HL-60/S4 treated with retinoic acid at 250 ng/mL for 4 days and 3 days (cell line): Measurements from ENCODE around the gene TRMT6.

Experiments
- in situ Hi-C: fragments of 300-500 bp; cut with MboI; formaldehyde crosslinking; loops from 2 replicates; pipeline ENCODE4 v1.7.0; 2022; ENCODE audit warnings: low sequenced_read_pairs

The TRMT6 gene

GRCh38 chr20:5950271-5951031, at the start of gene TRMT6, which contains the start of gene MCM8:
Gene TRMT6 (minus strand): TSS chr20:5950533. CDS start chr20:5950405, 128 bp downstream.
Gene MCM8 (plus strand): TSS chr20:5950652. CDS start chr20:5952016, 1,364 bp downstream.
- in situ Hi-C loops, result no loop called here

GRCh38 chr20:5999783-6000182, 49.5 kb upstream of the TRMT6 start:
- in situ Hi-C loops, result no loop called here

- in situ Hi-C loops, result no loop called here
These were observed 46.4 kb upstream of the TRMT6 start for GRCh38 chr20:5996765-5997164.

- in situ Hi-C loops, result no loop called here
These were observed 41.5 kb upstream of the TRMT6 start for GRCh38 chr20:5991623-5992441.

GRCh38 chr20:5990946-5991345, 40.6 kb upstream of the TRMT6 start:
- in situ Hi-C loops, result no loop called here

- in situ Hi-C loops, result no loop called here
These were observed 39.2 kb upstream of the TRMT6 start for GRCh38 chr20:5989539-5989938.

GRCh38 chr20:5987383-5987782, 37.0 kb upstream of the TRMT6 start:
- in situ Hi-C loops, result no loop called here

- in situ Hi-C loops, result no loop called here
These were observed 30.6 kb upstream of the TRMT6 start for GRCh38 chr20:5980720-5981538.

- in situ Hi-C loops, result no loop called here
These were observed 29.5 kb upstream of the TRMT6 start for GRCh38 chr20:5979801-5980200.

- in situ Hi-C loops, result no loop called here
These were observed 27.6 kb upstream of the TRMT6 start for GRCh38 chr20:5977975-5978374.

GRCh38 chr20:5977223-5977622, 26.9 kb upstream of the TRMT6 start:
- in situ Hi-C loops, result no loop called here

GRCh38 chr20:5975778-5976177, 25.4 kb upstream of the TRMT6 start:
- in situ Hi-C loops, result no loop called here

- in situ Hi-C loops, result no loop called here
These were observed 24.2 kb upstream of the TRMT6 start for GRCh38 chr20:5974531-5974930.

GRCh38 chr20:5973971-5974370, 23.6 kb upstream of the TRMT6 start:
- in situ Hi-C loops, result no loop called here

- in situ Hi-C loops, result no loop called here
These were observed 22.8 kb upstream of the TRMT6 start for GRCh38 chr20:5973172-5973571.

- in situ Hi-C loops, result no loop called here
These were observed 20.9 kb upstream of the TRMT6 start for GRCh38 chr20:5971203-5971602.

- in situ Hi-C loops, result no loop called here
These were observed 20.0 kb upstream of the TRMT6 start for GRCh38 chr20:5970381-5970780.

GRCh38 chr20:5969940-5970339, 19.6 kb upstream of the TRMT6 start:
- in situ Hi-C loops, result no loop called here

GRCh38 chr20:5969348-5969935, 19.1 kb upstream of the TRMT6 start:
- in situ Hi-C loops, result no loop called here

- in situ Hi-C loops, result no loop called here
These were observed 18.1 kb upstream of the TRMT6 start for GRCh38 chr20:5968462-5968861.

- in situ Hi-C loops, result no loop called here
These were observed 17.1 kb upstream of the TRMT6 start for GRCh38 chr20:5967469-5967868.
